Measurements from ENCODE around the gene MYEOV.

GRCh38 chr11:69252490-69252837 lies 41.5 kb upstream of the MYEOV start:
- TF ChIP-seq CTCF (IDR thresholded peaks at IDR 0.05), result no peak
- no peak for TF ChIP-seq EZH2 (IDR thresholded peaks at IDR 0.05; ENCODE audit: borderline replicate concordance, insufficient read depth, low read depth, low read length, poor library complexity, severe bottlenecking)
